Neural progenitor cell (in vitro differentiated cells): ENCODE results near the gene CNOT11.

ENCODE experiments used
- EZH2phosphoT487 ChIP-seq: fragments of 200-600 bp; sonication (generic); IDR thresholded peaks from 2 replicates; pipeline ENCODE4 v1.6.1; 2017; ENCODE audit warnings: antibody characterized with exemption
- TF ChIP-seq, protein P1 (sequence below): fragments of 200-600 bp; sonication (generic); IDR thresholded peaks from 2 replicates; pipeline ENCODE4 v1.5.1; 2017; ENCODE audit warnings: antibody characterized with exemption, mild to moderate bottlenecking

DNA sequence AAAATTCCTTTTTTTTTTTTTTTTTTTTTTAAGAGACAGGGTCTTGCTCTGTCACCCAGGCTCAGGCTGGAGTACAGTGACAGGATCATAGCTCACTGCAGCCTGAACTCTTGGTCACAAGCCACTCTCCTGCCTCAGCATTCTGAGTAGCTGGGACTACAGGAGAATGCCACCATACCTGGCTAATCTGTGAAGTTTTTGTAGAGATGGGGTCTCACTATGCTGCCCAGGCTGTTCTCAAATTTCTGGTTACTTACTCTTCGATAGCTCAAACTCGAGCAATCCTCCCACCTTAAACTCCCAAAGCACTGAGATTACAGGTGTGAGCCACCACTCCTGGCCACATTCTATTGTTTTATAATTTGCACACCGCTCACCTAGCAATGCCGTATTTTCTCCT lies 28.8 kb downstream of the CNOT11 start:
- TF ChIP-seq, protein P1, sequence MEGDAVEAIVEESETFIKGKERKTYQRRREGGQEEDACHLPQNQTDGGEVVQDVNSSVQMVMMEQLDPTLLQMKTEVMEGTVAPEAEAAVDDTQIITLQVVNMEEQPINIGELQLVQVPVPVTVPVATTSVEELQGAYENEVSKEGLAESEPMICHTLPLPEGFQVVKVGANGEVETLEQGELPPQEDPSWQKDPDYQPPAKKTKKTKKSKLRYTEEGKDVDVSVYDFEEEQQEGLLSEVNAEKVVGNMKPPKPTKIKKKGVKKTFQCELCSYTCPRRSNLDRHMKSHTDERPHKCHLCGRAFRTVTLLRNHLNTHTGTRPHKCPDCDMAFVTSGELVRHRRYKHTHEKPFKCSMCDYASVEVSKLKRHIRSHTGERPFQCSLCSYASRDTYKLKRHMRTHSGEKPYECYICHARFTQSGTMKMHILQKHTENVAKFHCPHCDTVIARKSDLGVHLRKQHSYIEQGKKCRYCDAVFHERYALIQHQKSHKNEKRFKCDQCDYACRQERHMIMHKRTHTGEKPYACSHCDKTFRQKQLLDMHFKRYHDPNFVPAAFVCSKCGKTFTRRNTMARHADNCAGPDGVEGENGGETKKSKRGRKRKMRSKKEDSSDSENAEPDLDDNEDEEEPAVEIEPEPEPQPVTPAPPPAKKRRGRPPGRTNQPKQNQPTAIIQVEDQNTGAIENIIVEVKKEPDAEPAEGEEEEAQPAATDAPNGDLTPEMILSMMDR = no peak
- no peak for TF ChIP-seq EZH2phosphoT487
